Fibroblast of lung (primary cell): ENCODE data around the gene KITLG. TPM values are rescaled to one million over a fixed set of nuclear protein-coding genes. Genes with fewer than 3 reads are reported as not detected.

Experiments
- DNase-seq, 2 donors: peaks; one replicate each; pipeline versions ENCODE4 v3.0.0 to v3.0.0-alpha.2; 2010; ENCODE audit warnings: low read depth in 2 of 2
- H2AFZ ChIP-seq: 2 replicates; pipeline ENCODE4 v1.5.1; 2012; ENCODE audit warnings: low read length, control low read depth, inconsistent platforms
- H3K27ac ChIP-seq: 2 replicates; pipeline ENCODE4 v1.5.1; 2011; ENCODE audit warnings: low read length, control low read depth; ENCODE audit not compliant: insufficient read depth
- H3K27me3 ChIP-seq: 2 replicates; pipeline ENCODE4 v1.5.1; 2011; ENCODE audit warnings: mild to moderate bottlenecking, low read length; ENCODE audit not compliant: control insufficient read depth, insufficient read depth
- H3K36me3 ChIP-seq: 2 replicates; pipeline ENCODE4 v1.5.1; 2011; ENCODE audit warnings: low read length; ENCODE audit not compliant: control insufficient read depth, insufficient read depth
- H3K4me1 ChIP-seq: 2 replicates; pipeline ENCODE4 v1.5.1; 2011; ENCODE audit warnings: low read length; ENCODE audit not compliant: control insufficient read depth, insufficient read depth; ENCODE audit errors: extremely low read depth
- H3K4me2 ChIP-seq: 2 replicates; pipeline ENCODE4 v1.5.1; 2011; ENCODE audit warnings: low read length, control low read depth; ENCODE audit not compliant: insufficient read depth; ENCODE audit errors: extremely low read depth
- H3K4me3 ChIP-seq, 4 experiments: fragments of 200-600 bp in 1 of 4; sonication (generic) in 1 of 4; replicated peaks in 1 of 4; 2 replicates each; pipeline ENCODE4 v1.5.1; 2011 to 2016; ENCODE audit warnings: low read length in 4 of 4, low read depth in 3 of 4, mild to moderate bottlenecking in 3 of 4, control low read depth in 2 of 4, inconsistent platforms in 1 of 4, mixed read lengths in 1 of 4; ENCODE audit not compliant: insufficient read depth in 1 of 4; ENCODE audit errors: control extremely low read depth in 1 of 4
- H3K79me2 ChIP-seq: 2 replicates; pipeline ENCODE4 v1.5.1; 2012; ENCODE audit warnings: mild to moderate bottlenecking, low read length, inconsistent platforms; ENCODE audit not compliant: control insufficient read depth, insufficient read depth
- H3K9ac ChIP-seq: 2 replicates; pipeline ENCODE4 v1.5.1; 2011; ENCODE audit warnings: mild to moderate bottlenecking, low read length, control low read depth; ENCODE audit not compliant: insufficient read depth
- H3K9me3 ChIP-seq: 2 replicates; pipeline ENCODE4 v1.5.1; 2012; ENCODE audit warnings: low read depth, low read length; ENCODE audit not compliant: control insufficient read depth, insufficient read depth
- H4K20me1 ChIP-seq: 2 replicates; pipeline ENCODE4 v1.5.1; 2011; ENCODE audit warnings: low read length; ENCODE audit not compliant: control insufficient read depth, insufficient read depth; ENCODE audit errors: extremely low read depth
- CTCF ChIP-seq, 2 donors: IDR thresholded peaks in 1 of 2; conservative IDR thresholded peaks in 1 of 2; 1 replicate in 1 of 2; 2 replicates in 1 of 2; pipeline ENCODE4 v1.5.1; 2011 to 2012; ENCODE audit warnings: low read length in 2 of 2, control low read depth in 1 of 2, inconsistent platforms in 1 of 2, low read depth in 1 of 2, mild to moderate bottlenecking in 1 of 2
- EZH2 ChIP-seq: IDR thresholded peaks from 2 replicates; pipeline ENCODE4 v1.5.1; 2012; ENCODE audit warnings: low read length, control low read depth, mild to moderate bottlenecking; ENCODE audit errors: missing control alignments
- polyA plus RNA-seq, 2 donors: library from polyadenylated mRNA; depleted of rRNA in 1 of 2; stranded (reverse) in 1 of 2; unstranded in 1 of 2; fragments of >200 nt; gene quantifications; 2 replicates each; pipeline ENCODE4 v1.2.1, GENCODE V29; 2011 to 2012; ENCODE audit warnings: missing spikeins in 1 of 2
- total RNA-seq: library from RNA; depleted of rRNA; stranded (reverse); fragments of >200 nt; gene quantifications from 2 replicates; pipeline ENCODE4 v1.2.1, GENCODE V29; 2014

KITLG gene
- total and polyA plus RNA-seq, 2 donors (not counting 1 experiment from before 2014, with no cell fraction given): 64.6 to 132 TPM

DNA sequence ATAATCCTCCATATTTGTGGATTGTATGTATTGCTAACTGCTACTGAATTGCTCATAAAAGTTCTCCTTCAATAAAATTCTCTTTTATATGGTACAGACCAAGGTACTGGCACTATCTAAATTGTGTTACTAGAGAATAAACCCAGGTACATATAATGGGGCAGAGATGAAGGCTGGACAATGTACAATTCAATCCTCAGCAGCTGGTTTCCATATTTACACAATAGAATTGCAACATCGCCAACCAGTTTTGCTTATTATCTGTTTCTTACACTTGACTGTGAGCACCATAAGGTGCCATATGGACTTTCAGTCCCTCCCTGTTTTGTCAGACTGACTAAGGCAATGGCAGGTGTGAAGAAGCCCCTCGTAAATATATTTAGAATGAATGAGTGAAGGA is 18.1 kb downstream of the KITLG start:
- H2AFZ ChIP-seq: no peak overlapping the region
- H3K9me3 ChIP-seq: no peaks in the 10 kb centered on the region
- H3K36me3 ChIP-seq: no peaks in the 10 kb centered on the region
- H4K20me1 ChIP-seq: no peaks in the 10 kb centered on the region
- TF ChIP-seq CTCF (conservative IDR thresholded peaks at IDR 0.05 in 1 of 2, IDR thresholded peaks at IDR 0.05 in 1 of 2; ENCODE audit: low read depth in 1 of 2, low read length in 2 of 2) (no peak), EZH2 (no peak)
- no peak overlapping the region for H3K27ac ChIP-seq
- peaks cover 10% of the 10 kb centered on the region for H3K4me1 ChIP-seq
- no peak overlapping the region for H3K9ac ChIP-seq
- no peak for DNase-seq
- no peak overlapping the region for H3K4me3 ChIP-seq
- H3K27me3 ChIP-seq: no peaks in the 10 kb centered on the region
- H3K79me2 ChIP-seq: peaks cover 83% of the 10 kb centered on the region
- no peak overlapping the region for H3K4me2 ChIP-seq

GRCh38 chr12:88559772-88560171 is 20.5 kb downstream of the KITLG start:
- Histone ChIP-seq H3K79me2 (peaks cover 81% of the 10 kb centered on the region), H4K20me1 (no peaks in the 10 kb centered on the region), H3K4me1 (peaks cover 7% of the 10 kb centered on the region), H3K4me2 (no peak overlapping the region), H3K9me3 (no peaks in the 10 kb centered on the region), H3K36me3 (no peaks in the 10 kb centered on the region), H2AFZ (no peak overlapping the region), H3K27ac (no peak overlapping the region), H3K4me3 (no peak overlapping the region), H3K27me3 (no peaks in the 10 kb centered on the region), H3K9ac (no peak overlapping the region)
- DNase-seq: no peak
- TF ChIP-seq EZH2: no peak
- no peak for TF ChIP-seq CTCF (conservative IDR thresholded peaks at IDR 0.05 in 1 of 2, IDR thresholded peaks at IDR 0.05 in 1 of 2; ENCODE audit: low read depth in 1 of 2, low read length in 2 of 2)

DNA sequence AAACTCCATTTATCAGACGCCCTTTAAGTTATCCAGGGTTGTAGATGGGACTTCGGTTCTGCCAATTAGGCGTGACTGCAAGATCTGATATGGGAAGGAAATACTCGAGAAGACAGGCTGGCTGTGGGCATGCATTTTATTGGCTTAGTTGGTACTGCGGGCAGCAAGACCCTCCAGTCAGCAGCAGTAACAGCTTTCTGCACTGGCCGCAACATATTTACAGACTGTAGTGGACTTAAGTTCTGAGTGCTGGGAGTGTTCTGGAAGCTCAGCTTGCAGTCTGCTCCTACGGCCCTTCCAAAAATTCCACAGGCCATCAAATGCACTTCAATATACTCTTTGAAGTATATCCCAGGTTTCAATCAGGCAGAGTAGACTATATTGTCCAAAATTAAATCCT is 21.1 kb downstream of the KITLG start:
- Histone ChIP-seq H3K79me2 (peaks cover 77% of the 10 kb centered on the region), H3K9ac (no peak overlapping the region)
- no peak for DNase-seq

More for the DNA sequence above, 21.1 kb downstream of the KITLG start:
- Histone ChIP-seq H3K4me2 (no peak overlapping the region), H3K4me3 (no peak overlapping the region), H3K9me3 (no peaks in the 10 kb centered on the region), H3K36me3 (no peaks in the 10 kb centered on the region), H3K27ac (no peak overlapping the region), H2AFZ (no peak overlapping the region), H3K4me1 (peaks cover 11% of the 10 kb centered on the region), H4K20me1 (no peaks in the 10 kb centered on the region), H3K27me3 (no peaks in the 10 kb centered on the region)
- no peak for TF ChIP-seq EZH2
- TF ChIP-seq CTCF (conservative IDR thresholded peaks at IDR 0.05 in 1 of 2, IDR thresholded peaks at IDR 0.05 in 1 of 2; ENCODE audit: low read depth in 1 of 2, low read length in 2 of 2): no peak
